Posterior vena cava (tissue), 2 donors: ENCODE data around the gene CYTH1. TPM values are rescaled to one million over a fixed set of nuclear protein-coding genes. Genes with fewer than 3 reads are reported as not detected.

Experiments
- DNase-seq: peaks from one replicate; pipeline ENCODE4 v3.0.0-alpha.2; 2020; ENCODE audit warnings: low spot score
- intact Hi-C, 2 donors: fragments of 100-400 bp; cut with DNase I; formaldehyde crosslinking; loops; one replicate each; pipeline versions ENCODE4 v1.14.1 to v1.14.2; 2022 to 2023
- total RNA-seq, 2 donors: library from RNA; stranded (reverse); fragmentation: NEBNext Ultra II Directional; extraction: Animal tissue kit (Norgen Biotek cat#: 25700); gene quantifications; one replicate each; pipeline ENCODE4 v1.2.1, GENCODE V29; 2021
- donor health status: DM: yes; HTN: yes; CAD: no.
- donor health status: DM: yes; HTN: yes; CAD: no.

The CYTH1 gene
- total RNA-seq, 2 donors from 2014 or later: 27.0 to 42.9 TPM

GRCh38 chr17:78650093-78650715, 131.9 kb downstream of the CYTH1 start:
- DNase-seq: peak; percentile 41
- intact Hi-C loops: no loop called here

DNA sequence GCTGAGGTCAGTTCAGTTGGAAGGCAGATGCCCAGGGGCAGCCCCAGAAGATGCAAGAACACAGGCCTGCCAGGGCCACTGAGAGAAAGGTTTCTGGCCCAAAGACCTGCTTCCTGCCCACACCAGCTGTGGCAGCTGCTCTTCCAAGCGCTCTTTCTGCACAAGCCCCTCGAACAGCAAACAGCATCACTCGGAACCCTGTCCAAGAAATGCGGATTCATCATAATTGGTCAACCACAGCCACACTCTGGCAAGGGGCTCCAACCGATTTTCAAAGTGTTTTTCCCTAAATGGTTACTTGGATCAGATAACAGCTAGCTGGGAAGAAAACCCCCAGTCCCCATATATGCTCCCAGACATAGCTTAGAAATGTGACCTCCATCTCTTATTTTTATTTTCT, 133.8 kb downstream of the CYTH1 start:
- intact Hi-C loops: no loop called here
- no peak for DNase-seq

DNA sequence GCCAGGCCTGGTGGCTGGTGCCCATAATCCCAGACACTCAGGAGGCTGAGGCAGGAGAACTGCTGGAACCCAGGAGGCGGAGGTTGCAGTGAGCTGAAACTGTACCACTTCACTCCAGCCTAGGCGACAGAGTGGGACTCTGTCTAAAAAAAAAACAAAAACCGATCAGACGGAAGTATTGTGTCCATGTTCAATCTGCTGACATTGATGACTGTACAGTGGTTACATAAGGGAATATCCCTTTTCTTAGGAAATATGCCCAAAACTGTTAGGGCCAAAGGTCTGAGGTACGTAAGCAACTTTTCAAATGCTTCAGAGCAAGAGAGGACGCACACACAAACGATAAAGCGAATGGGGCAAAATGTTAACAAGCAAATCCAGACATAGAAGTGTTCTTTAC, 135.0 kb downstream of the CYTH1 start:
- intact Hi-C loops: no loop called here
- no peak for DNase-seq

GRCh38 chr17:78645421-78646295, 136.4 kb downstream of the CYTH1 start:
- intact Hi-C loops: no loop called here
- peak; percentile 94 for DNase-seq

DNA sequence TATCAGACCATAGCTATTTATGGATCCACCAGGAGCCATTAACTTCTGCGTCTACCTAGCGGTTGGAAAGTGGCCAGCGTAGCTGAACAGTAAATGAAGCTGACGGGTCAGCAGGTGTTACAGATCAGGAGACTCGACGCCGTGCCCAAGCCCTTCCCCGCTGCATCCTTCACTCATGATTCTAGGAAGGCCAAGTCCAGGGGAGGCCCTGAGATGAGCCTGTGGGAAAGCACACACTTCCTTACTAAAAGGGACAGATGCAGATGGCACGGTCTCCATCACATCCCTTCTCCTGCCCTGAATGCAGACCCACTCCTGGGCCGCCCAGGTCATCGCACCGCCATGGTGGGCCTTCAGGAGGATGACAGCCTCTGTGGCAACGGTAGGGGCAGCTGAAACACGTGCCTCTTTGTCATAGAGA, 137.1 kb downstream of the CYTH1 start:
- peak; percentile 60 for DNase-seq
- intact Hi-C loops: no loop called here

- intact Hi-C loops: no loop called here
- DNase-seq: peak; percentile 72
Measured at GRCh38 chr17:78644224-78644623, 137.8 kb downstream of the CYTH1 start.

GRCh38 chr17:78643326-78643725, 138.7 kb downstream of the CYTH1 start:
- intact Hi-C loops: no loop called here
- peak; percentile 35 for DNase-seq

- no peak for DNase-seq
- intact Hi-C loops: no loop called here
Measured at GRCh38 chr17:78642707-78643106, 139.4 kb downstream of the CYTH1 start.

- intact Hi-C loops: no loop called here
Measured at GRCh38 chr17:78641666-78642065, 140.4 kb downstream of the CYTH1 start.

GRCh38 chr17:78641243-78641642, 140.8 kb downstream of the CYTH1 start:
- peak; percentile 57 for DNase-seq
- intact Hi-C loops: no loop called here

More at GRCh38 chr17:78641666-78642065, 140.4 kb downstream of the CYTH1 start:
- peak; percentile 69 for DNase-seq

GRCh38 chr17:78640700-78641099, 141.4 kb downstream of the CYTH1 start:
- intact Hi-C loops: no loop called here
- peak; percentile 13 for DNase-seq

DNA sequence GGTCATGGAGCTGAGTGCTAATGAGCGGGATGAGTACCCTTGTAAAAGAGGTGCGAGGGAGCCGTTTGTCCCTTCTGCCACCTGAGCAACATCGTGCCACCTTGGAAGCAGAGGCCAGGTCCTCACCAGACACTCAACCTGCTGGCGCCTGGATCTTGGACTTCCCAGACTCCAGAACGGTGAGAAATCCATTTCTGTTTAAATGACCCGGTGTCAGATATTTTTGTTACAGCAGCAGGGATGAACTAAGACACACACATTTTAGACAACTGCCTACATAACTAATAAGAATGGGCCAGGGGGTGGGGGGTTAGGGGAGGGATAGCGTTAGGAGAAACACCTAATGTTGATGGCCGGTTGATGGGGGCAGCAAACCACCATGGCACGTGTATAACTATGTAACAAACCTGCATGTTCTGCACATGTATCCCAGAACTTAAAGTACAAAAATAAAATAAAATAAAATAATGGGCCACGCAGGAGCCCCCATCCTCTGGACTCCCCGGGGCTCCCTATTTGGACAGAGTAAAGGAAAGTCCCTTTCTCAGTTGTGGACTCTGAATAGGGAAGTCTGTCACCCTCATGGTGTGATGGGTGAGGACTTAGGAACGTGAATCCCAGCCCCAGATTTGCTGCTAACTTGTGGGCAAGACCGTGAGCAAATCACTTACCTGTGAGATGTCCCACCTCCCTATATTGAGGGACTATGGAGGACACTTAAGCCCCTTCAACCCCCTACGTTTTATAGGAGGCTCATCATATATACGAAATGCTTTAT, 144.2 kb downstream of the CYTH1 start:
- peak; percentile 51 for DNase-seq
- intact Hi-C loops: no loop called here

DNA sequence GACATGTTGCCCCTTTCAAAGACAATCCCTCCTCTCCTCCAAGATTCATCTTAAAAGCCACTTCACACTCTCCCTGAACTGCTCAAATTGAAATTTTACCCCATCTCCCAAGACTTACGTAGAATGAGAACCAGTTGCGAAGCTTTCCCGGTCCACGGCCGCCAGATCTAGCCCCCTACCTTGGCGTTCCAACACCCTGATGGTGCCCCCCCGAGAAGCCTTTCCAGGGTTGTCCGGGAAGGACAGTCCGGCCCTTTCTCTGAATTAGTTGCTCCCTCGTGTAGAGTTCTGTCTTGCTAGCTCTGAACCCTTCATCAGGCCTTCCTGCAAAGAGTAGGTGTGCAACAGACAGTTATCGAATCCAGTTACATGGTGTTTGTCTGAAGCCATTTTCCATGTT, 144.9 kb downstream of the CYTH1 start:
- intact Hi-C loops: no loop called here
- peak; percentile 54 for DNase-seq

DNA sequence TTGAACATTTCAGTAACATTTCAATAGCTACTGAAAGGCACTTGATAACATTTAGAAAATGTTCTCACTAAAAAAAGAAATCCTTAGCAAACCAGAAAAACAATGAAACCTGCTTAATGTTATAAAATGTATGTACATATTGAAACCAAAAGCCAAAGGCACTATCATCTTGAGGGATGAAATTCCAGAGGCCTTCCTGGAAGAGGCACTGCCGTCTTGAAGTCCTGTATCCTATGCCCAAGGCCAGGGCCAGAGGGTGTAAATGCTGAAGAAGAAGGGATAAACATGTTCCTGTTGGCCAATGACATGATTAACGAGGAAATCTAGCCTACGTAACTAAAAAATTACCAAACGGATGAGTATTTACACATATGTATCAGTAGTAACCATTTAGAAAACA, 147.9 kb downstream of the CYTH1 start:
- no peak for DNase-seq
- intact Hi-C loops: loop anchor here in 1 of 2 donors (2.0 to 5.0 kb wide), 2 partner anchors 71 to 1718 kb away; no protein-coding TSS in a partner anchor

DNA sequence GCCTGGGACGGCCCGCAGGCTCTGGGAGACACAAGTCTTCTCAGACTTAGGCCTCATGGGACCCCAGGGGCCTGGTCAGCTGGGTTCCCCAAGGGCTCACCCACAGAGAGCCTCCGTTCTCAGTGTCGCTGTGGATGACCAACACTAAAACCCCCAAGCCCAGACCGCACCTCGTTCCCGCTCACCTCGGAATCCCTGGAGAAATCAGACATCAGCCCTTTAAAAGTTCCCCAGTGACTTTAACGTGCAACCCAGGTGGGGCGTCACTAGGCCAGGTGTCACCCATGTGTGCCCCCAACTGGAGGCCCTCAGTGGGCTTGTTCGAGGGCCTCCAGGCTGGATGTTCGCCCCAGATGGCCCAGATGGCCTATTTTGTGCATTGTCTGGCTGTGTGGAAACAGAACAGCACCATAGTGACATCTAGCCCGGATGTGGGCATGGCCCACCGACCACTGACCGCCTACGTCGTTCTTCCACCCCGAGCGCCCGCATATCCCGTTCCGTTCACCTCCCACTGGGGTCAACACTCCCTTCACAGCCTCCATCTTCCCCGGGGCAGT, 152.6 kb downstream of the CYTH1 start:
- intact Hi-C loops: no loop called here

GRCh38 chr17:78628547-78629435, 153.3 kb downstream of the CYTH1 start:
- peak; percentile 81 for DNase-seq
- intact Hi-C loops: no loop called here

More for the DNA sequence above, 152.6 kb downstream of the CYTH1 start:
- DNase-seq: peak; percentile 65

DNA sequence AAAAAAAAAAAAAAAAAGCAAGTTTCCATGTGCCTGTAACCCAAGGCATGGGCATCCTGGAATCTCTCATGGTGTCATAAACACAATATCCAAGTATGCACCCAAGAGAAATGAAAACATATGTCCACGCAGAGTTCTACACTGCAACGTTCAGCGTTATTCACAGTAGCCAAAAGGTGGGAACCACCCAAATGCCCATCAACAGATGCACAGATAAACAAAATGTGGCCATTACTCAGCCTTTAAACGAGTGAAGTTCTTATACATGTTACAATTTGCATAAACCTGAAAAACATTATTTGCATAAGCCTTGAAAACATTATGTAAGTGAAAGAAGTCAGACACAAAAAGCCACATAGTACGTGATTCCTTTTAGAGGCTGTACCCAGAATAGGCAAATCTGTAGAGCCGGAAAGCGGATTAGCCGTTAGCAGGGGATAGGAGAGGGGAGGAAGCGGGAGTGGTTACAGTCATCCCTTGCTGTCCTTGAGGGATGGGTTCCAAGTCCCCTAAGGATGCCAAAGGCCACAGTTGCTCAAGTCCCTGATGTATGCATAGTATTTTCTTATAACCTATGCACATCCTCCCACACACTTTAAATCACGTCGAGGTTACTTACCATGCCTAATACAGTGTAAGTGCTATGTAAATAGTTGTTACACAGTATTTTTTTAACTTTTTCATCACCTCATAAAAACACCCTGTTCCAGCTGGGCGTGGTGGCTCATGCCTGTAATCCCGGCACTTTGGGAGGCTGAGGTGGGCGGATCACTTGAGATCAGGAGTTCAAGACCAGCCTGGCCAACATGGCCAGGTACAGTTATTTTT, 157.5 kb downstream of the CYTH1 start:
- intact Hi-C loops: no loop called here
- peak; percentile 19 for DNase-seq
